WTC11 (cell line): Measurements from ENCODE around the gene NTRK2. TPM values are rescaled to one million over a fixed set of nuclear protein-coding genes. Genes with fewer than 3 reads are reported as not detected.

Source experiments
- ATAC-seq: fragments of 200-7000 bp; cut with Tn5 transposase; 2 replicates; pipeline ENCODE4 v1.10.0; 2021; ENCODE audit warnings: mild to moderate bottlenecking, moderate library complexity
- CTCF ChIA-PET: fragments of 300-600 bp; sonication (Branson Sonifier 250); formaldehyde crosslinking; loops from one replicate; lab custom pipeline; 2021; ENCODE audit warnings: antibody characterized with exemption; lab: Charles Lee
- POLR2A ChIA-PET: fragments of 350-600 bp; sonication (Branson Sonifier 250); formaldehyde crosslinking; loops from one replicate; lab custom pipeline; 2021; ENCODE audit warnings: antibody characterized with exemption; lab: Charles Lee
- DNase-seq: peaks from one replicate; pipeline ENCODE4 v3.0.0; 2021; ENCODE audit warnings: low spot score
- H3K27ac Mint-ChIP-seq: 2 replicates; pipeline ENCODE4 v1.8.0; 2021; ENCODE audit warnings: mixed read lengths
- H3K27me3 Mint-ChIP-seq: 2 replicates; pipeline ENCODE4 v1.8.0; 2021; ENCODE audit warnings: low read depth, mild to moderate bottlenecking, moderate library complexity, mixed read lengths
- H3K36me3 Mint-ChIP-seq: 2 replicates; pipeline ENCODE4 v1.8.0; 2021; ENCODE audit warnings: mixed read lengths
- H3K4me1 Mint-ChIP-seq: 2 replicates; pipeline ENCODE4 v1.8.0; 2022; ENCODE audit warnings: mixed read lengths
- H3K4me3 Mint-ChIP-seq: 2 replicates; pipeline ENCODE4 v1.8.0; 2021; ENCODE audit warnings: mild to moderate bottlenecking, moderate library complexity, mixed read lengths
- H3K9me3 Mint-ChIP-seq: 2 replicates; pipeline ENCODE4 v1.8.0; 2021; ENCODE audit warnings: mixed read lengths
- ATF1 ChIP-seq: sonication (generic); formaldehyde crosslinking; IDR thresholded peaks from 2 replicates; pipeline ENCODE4 v1.8.1; 2023; ENCODE audit warnings: mild to moderate bottlenecking, moderate library complexity, missing genetic modification reagents
- CBFB ChIP-seq: sonication (generic); formaldehyde crosslinking; IDR thresholded peaks from 2 replicates; pipeline ENCODE4 v1.8.1; 2022; ENCODE audit warnings: mild to moderate bottlenecking, low read depth, missing genetic modification reagents
- CREM ChIP-seq: sonication (generic); formaldehyde crosslinking; IDR thresholded peaks from 2 replicates; pipeline ENCODE4 v1.8.1; 2022; ENCODE audit warnings: mild to moderate bottlenecking, missing genetic modification reagents, moderate library complexity
- ELF4 ChIP-seq: sonication (generic); formaldehyde crosslinking; IDR thresholded peaks from 2 replicates; pipeline ENCODE4 v1.8.1; 2022; ENCODE audit warnings: low read depth, mild to moderate bottlenecking, moderate library complexity, missing genetic modification reagents
- FOXJ3 ChIP-seq: sonication (generic); formaldehyde crosslinking; IDR thresholded peaks from 2 replicates; pipeline ENCODE4 v1.9.0; 2021; ENCODE audit warnings: missing genetic modification reagents, mild to moderate bottlenecking, borderline replicate concordance
- GRHL2 ChIP-seq: fragments of 250-450 bp; sonication (Bioruptor Pico); IDR thresholded peaks from 2 replicates; pipeline ENCODE4 v1.8.0; 2022; ENCODE audit warnings: mild to moderate bottlenecking, moderate library complexity; ENCODE audit not compliant: insufficient replicate concordance, severe bottlenecking
- HMGA2 ChIP-seq: fragments of 250-450 bp; sonication (Bioruptor Pico); IDR thresholded peaks from 2 replicates; pipeline ENCODE4 v1.4.0; 2021; ENCODE audit warnings: mild to moderate bottlenecking, moderate library complexity
- JAZF1 ChIP-seq: fragments of 250-450 bp; sonication (Bioruptor Pico); IDR thresholded peaks from 2 replicates; pipeline ENCODE4 v1.9.0; 2021; ENCODE audit warnings: moderate library complexity, mild to moderate bottlenecking, inconsistent platforms
- JUN ChIP-seq: sonication (generic); formaldehyde crosslinking; IDR thresholded peaks from 2 replicates; pipeline ENCODE4 v1.8.0; 2023; ENCODE audit warnings: mild to moderate bottlenecking, missing genetic modification reagents
- MXD4 ChIP-seq: fragments of 250-450 bp; sonication (Bioruptor Pico); IDR thresholded peaks from 2 replicates; pipeline ENCODE4 v1.8.0; 2021; ENCODE audit warnings: mild to moderate bottlenecking, moderate library complexity, borderline replicate concordance
- NR1H2 ChIP-seq: sonication (generic); formaldehyde crosslinking; IDR thresholded peaks from 2 replicates; pipeline ENCODE4 v1.9.0; 2021; ENCODE audit warnings: mild to moderate bottlenecking, moderate library complexity, missing genetic modification reagents
- NR3C1 ChIP-seq: sonication (generic); formaldehyde crosslinking; conservative IDR thresholded peaks from 2 replicates; pipeline ENCODE4 v1.8.1; 2023; ENCODE audit warnings: low read depth, mild to moderate bottlenecking, missing genetic modification reagents
- ZNF317 ChIP-seq: sonication (generic); formaldehyde crosslinking; IDR thresholded peaks from 2 replicates; pipeline ENCODE4 v1.8.1; 2023; ENCODE audit warnings: low read depth, mild to moderate bottlenecking, moderate library complexity, missing genetic modification reagents, borderline replicate concordance
- ZNF416 ChIP-seq: fragments of 250-450 bp; sonication (Bioruptor Pico); IDR thresholded peaks from 2 replicates; pipeline ENCODE4 v1.9.0; 2021; ENCODE audit warnings: mild to moderate bottlenecking, inconsistent platforms
- ZNF423 ChIP-seq: fragments of 250-450 bp; sonication (Bioruptor Pico); IDR thresholded peaks from 2 replicates; pipeline ENCODE4 v2.1.2; 2022; ENCODE audit warnings: mild to moderate bottlenecking, moderate library complexity
- ZNF671 ChIP-seq: fragments of 250-450 bp; sonication (Bioruptor Pico); IDR thresholded peaks from 2 replicates; pipeline ENCODE4 v1.8.0; 2021; ENCODE audit warnings: mild to moderate bottlenecking
- total RNA-seq: library from RNA; stranded (reverse); gene quantifications from 3 replicates; pipeline ENCODE4 v1.2.3, GENCODE V29; 2021
- TF ChIP-seq, protein P1 (sequence below): fragments of 250-450 bp; sonication (Bioruptor Pico); IDR thresholded peaks from 2 replicates; pipeline ENCODE4 v1.9.0; 2021; ENCODE audit warnings: mild to moderate bottlenecking
- TF ChIP-seq, protein P2 (sequence below): fragments of 200-600 bp; IDR thresholded peaks from 2 replicates; pipeline ENCODE4 v1.8.0; 2022; ENCODE audit warnings: antibody characterized with exemption
- TF ChIP-seq, protein P3 (sequence below): sonication (generic); formaldehyde crosslinking; IDR thresholded peaks from 2 replicates; pipeline ENCODE4 v1.8.0; 2023; ENCODE audit warnings: mild to moderate bottlenecking, missing genetic modification reagents
- TF ChIP-seq, protein P4 (sequence below): sonication (generic); formaldehyde crosslinking; IDR thresholded peaks from 2 replicates; pipeline ENCODE4 v1.8.1; 2022; ENCODE audit warnings: mild to moderate bottlenecking, moderate library complexity, missing genetic modification reagents

Gene NTRK2
- total RNA-seq, 1 experiment from 2014 or later = 0.02 TPM

DNA sequence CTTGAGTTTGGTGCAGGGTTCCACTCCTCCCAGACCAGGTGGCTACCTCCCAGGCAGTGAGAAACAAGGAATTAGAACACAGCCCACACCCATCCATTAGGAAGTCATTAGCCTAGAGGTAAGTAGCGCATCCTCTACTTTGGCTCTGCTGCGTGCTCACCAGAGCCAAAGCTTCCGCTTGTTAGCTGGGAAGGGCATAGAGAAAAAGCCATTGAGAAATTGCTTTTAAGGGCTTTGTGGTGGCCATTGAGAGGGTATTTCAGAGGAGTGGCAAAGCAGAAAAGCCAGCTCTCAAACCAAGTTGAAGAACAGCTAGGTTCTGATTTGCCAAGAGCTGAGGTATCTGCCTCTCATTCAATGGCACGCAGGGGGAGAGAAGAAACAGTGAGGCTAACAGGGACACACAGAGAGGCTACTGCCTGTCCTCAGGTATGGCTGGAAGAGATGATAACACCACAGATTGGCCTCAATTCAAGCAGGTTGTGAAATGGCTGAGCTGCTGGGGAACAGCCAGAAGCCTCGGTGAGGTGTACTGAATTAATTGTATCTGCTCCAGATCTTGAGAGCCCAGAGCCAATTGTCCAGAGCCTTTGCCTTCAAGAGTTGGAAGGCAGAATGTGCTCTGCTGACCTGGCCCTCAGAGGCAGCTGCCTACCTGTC lies 119.4 kb downstream of the NTRK2 start (continued):
- TF ChIP-seq ZNF423 (no peak), JAZF1 (no peak), ZNF416 (no peak), MXD4 (no peak), NR3C1 (CRISPR knock-in tag) (no peak), CREM (CRISPR knock-in tag) (no peak), GRHL2 (no peak), CBFB (CRISPR knock-in tag) (no peak)
- TF ChIP-seq, protein P1, sequence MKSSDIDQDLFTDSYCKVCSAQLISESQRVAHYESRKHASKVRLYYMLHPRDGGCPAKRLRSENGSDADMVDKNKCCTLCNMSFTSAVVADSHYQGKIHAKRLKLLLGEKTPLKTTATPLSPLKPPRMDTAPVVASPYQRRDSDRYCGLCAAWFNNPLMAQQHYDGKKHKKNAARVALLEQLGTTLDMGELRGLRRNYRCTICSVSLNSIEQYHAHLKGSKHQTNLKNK = no peak
- TF ChIP-seq, protein P2, sequence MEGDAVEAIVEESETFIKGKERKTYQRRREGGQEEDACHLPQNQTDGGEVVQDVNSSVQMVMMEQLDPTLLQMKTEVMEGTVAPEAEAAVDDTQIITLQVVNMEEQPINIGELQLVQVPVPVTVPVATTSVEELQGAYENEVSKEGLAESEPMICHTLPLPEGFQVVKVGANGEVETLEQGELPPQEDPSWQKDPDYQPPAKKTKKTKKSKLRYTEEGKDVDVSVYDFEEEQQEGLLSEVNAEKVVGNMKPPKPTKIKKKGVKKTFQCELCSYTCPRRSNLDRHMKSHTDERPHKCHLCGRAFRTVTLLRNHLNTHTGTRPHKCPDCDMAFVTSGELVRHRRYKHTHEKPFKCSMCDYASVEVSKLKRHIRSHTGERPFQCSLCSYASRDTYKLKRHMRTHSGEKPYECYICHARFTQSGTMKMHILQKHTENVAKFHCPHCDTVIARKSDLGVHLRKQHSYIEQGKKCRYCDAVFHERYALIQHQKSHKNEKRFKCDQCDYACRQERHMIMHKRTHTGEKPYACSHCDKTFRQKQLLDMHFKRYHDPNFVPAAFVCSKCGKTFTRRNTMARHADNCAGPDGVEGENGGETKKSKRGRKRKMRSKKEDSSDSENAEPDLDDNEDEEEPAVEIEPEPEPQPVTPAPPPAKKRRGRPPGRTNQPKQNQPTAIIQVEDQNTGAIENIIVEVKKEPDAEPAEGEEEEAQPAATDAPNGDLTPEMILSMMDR = no peak
- TF ChIP-seq, all 79 proteins: peak for 0

DNA sequence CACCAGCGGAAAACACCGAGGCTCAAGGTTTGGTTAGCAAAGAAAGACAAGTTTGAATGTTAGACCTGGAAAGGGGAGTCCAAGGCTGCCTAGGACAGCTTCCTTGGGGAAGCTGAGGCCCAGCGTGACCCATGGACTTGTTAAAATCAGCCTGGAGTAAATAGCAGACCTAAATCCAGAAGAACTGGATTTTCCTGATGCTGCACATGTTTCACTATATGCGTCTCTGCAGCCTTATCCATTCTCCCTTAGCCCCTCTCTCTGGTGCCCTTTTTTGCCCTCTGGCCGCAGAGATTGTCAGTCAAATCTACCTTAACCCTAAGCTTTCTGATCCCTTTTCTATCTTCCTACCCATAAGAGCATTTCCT lies 119.9 kb downstream of the NTRK2 start:
- no peaks in the 10 kb centered on the region for H3K36me3 Mint-ChIP-seq
- no peak for DNase-seq
- TF ChIP-seq HMGA2 (CRISPR knock-in tag) = no peak
- TF ChIP-seq MXD4 = no peak
- no peak for TF ChIP-seq ELF4
- TF ChIP-seq, protein P3, sequence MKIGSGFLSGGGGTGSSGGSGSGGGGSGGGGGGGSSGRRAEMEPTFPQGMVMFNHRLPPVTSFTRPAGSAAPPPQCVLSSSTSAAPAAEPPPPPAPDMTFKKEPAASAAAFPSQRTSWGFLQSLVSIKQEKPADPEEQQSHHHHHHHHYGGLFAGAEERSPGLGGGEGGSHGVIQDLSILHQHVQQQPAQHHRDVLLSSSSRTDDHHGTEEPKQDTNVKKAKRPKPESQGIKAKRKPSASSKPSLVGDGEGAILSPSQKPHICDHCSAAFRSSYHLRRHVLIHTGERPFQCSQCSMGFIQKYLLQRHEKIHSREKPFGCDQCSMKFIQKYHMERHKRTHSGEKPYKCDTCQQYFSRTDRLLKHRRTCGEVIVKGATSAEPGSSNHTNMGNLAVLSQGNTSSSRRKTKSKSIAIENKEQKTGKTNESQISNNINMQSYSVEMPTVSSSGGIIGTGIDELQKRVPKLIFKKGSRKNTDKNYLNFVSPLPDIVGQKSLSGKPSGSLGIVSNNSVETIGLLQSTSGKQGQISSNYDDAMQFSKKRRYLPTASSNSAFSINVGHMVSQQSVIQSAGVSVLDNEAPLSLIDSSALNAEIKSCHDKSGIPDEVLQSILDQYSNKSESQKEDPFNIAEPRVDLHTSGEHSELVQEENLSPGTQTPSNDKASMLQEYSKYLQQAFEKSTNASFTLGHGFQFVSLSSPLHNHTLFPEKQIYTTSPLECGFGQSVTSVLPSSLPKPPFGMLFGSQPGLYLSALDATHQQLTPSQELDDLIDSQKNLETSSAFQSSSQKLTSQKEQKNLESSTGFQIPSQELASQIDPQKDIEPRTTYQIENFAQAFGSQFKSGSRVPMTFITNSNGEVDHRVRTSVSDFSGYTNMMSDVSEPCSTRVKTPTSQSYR (CRISPR knock-in tag) = no peak
- no peak for TF ChIP-seq ZNF317 (CRISPR knock-in tag)
- no peak for TF ChIP-seq FOXJ3 (CRISPR knock-in tag)
- no peaks in the 10 kb centered on the region for H3K4me1 Mint-ChIP-seq
- no peaks in the 10 kb centered on the region for H3K9me3 Mint-ChIP-seq
- H3K27me3 Mint-ChIP-seq = no peaks in the 10 kb centered on the region
- H3K27ac Mint-ChIP-seq = no peak overlapping the region
- POLR2A ChIA-PET = interaction anchor here (0.6 kb wide), 1 partner anchor 430 kb away, joined by 8 read pairs; no protein-coding TSS in a partner anchor
- no peak overlapping the region for H3K4me3 Mint-ChIP-seq
- CTCF ChIA-PET = interaction anchor here (0.9 kb wide), 1 partner anchor 93 kb away, joined by 3 read pairs; no protein-coding TSS in a partner anchor
- ATAC-seq = no peak

DNA sequence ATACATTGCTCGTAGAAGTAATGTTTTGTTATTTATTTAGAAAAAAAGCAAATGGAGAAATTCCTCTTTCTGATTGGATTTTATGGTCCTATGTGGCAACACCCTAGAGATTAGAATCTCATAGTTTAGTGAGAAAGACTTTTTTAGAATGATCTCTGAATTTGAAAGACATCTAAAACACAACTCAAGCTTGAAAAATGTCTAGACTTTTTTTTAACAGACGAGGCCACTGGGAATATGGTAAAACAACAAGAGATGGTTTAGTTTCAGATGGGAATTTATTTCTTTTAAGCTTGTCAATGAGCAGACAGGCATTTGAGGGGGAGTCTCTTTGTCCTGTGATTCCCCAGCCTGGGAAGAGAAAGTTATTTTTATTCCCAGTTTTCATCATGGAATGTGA lies 122.1 kb downstream of the NTRK2 start:
- ChIA-PET CTCF (no interaction called here), POLR2A (no interaction called here)
- Mint-ChIP-seq H3K4me3 (no peak overlapping the region), H3K9me3 (no peaks in the 10 kb centered on the region)
- DNase-seq (no peak), ATAC-seq (no peak)
- TF ChIP-seq NR1H2 (CRISPR knock-in tag) (no peak), ZNF416 (no peak), ZNF671 (CRISPR knock-in tag) (no peak), ATF1 (CRISPR knock-in tag) (no peak), ELF4 (no peak), JUN (no peak)
- TF ChIP-seq, protein P4, sequence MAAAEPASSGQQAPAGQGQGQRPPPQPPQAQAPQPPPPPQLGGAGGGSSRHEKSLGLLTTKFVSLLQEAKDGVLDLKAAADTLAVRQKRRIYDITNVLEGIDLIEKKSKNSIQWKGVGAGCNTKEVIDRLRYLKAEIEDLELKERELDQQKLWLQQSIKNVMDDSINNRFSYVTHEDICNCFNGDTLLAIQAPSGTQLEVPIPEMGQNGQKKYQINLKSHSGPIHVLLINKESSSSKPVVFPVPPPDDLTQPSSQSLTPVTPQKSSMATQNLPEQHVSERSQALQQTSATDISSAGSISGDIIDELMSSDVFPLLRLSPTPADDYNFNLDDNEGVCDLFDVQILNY = no peak
- TF ChIP-seq, all 79 proteins: peak for 0
- Mint-ChIP-seq H3K4me1 (no peaks in the 10 kb centered on the region), H3K27me3 (no peaks in the 10 kb centered on the region), H3K27ac (no peak overlapping the region), H3K36me3 (no peaks in the 10 kb centered on the region)
